ENCODE results near the gene ASPHD1.
"Not testable (repeated sequence)": the region's sequence is repeated elsewhere in the genome, so short reads cannot be mapped to it uniquely, and the experiment has no call there.

Gene ASPHD1

GRCh38 chr16:29906520-29907244 is 6.4 kb downstream of the ASPHD1 start:
- Histone ChIP-seq H3K27me3 (ENCODE audit: control insufficient read depth, insufficient read depth, low read length) (no peaks in the 10 kb centered on the region), H3K4me1 (ENCODE audit: control insufficient read depth, insufficient read depth, low read length) (no peaks in the 10 kb centered on the region), H3K4me3 (ENCODE audit: low read length) (no peak overlapping the region), H3K36me3 (ENCODE audit: control insufficient read depth, insufficient read depth, low read length) (peaks cover 3% of the 10 kb centered on the region; the same call in 1 of the 2 replicates), H3K9me3 (ENCODE audit: control insufficient read depth, insufficient read depth, low read length) (no peaks in the 10 kb centered on the region), H3K27ac (ENCODE audit: low read length) (no peak overlapping the region)
- DNase-seq (ENCODE audit: low read depth, low spot score), result no peak
- WGBS (ENCODE audit: insufficient coverage, insufficient read length), result no CpG with 5 or more reads among the region's 23 CpGs

DNA sequence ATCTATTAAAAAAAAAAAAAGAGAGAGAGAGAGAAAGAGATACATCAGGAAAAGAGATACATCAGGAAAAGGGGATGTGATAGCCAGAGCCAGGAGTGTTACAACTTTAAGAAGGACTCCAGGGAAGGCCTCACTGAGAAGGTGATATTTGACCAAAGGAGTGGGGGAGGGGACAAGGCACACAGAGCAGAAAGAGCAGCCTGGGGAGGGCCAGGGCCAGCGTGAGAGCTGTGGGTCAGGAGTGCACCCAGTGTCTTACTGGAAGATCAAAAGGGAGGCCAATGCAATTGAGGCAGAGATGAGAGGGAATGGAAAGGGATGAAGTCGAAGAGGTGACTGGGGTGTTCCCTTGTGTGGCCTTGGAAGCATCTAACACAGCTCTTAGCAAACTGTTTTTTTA is 7.7 kb downstream of the ASPHD1 start:
- peaks cover 3% of the 10 kb centered on the region; the same call in 1 of the 2 replicates for H3K36me3 ChIP-seq (ENCODE audit: control insufficient read depth, insufficient read depth, low read length)
- no peak overlapping the region for H3K4me3 ChIP-seq (ENCODE audit: low read length)
- H3K27ac ChIP-seq (ENCODE audit: low read length), result no peak overlapping the region
- no peaks in the 10 kb centered on the region for H3K9me3 ChIP-seq (ENCODE audit: control insufficient read depth, insufficient read depth, low read length)
- H3K4me1 ChIP-seq (ENCODE audit: control insufficient read depth, insufficient read depth, low read length), result no peaks in the 10 kb centered on the region
- no peak for DNase-seq (ENCODE audit: low read depth, low spot score)
- H3K27me3 ChIP-seq (ENCODE audit: control insufficient read depth, insufficient read depth, low read length), result no peaks in the 10 kb centered on the region
- WGBS (ENCODE audit: insufficient coverage, insufficient read length), result no CpG with 5 or more reads among the region's 2 CpGs

DNA sequence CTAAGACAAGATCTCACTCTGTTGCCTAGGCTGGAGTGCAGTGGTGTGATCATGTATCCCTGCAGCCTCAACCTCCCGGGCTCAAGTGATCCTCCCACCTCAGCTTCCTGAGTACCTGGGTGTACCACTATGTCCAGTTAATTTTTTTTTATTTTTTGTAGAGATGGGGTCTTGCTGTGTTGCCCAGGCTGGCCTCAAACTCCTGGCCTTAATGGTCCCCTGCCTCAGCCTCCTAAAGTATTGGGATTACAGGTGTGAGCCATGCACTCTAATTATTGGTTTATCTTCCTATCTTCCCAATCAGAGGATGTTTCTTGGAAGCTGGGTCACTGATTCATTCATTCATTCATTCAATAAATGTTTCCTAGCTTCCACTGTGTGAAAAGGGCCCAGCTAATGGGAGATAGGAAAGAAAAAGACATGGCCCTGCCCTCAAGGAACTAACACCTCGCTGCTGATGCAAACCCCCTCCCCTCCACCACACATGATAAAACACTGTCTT is 8.5 kb downstream of the ASPHD1 start:
- no peak for DNase-seq (ENCODE audit: low read depth, low spot score)
- no peak overlapping the region for H3K4me3 ChIP-seq (ENCODE audit: low read length)
- H3K27me3 ChIP-seq (ENCODE audit: control insufficient read depth, insufficient read depth, low read length), result no peaks in the 10 kb centered on the region
- H3K9me3 ChIP-seq (ENCODE audit: control insufficient read depth, insufficient read depth, low read length), result no peaks in the 10 kb centered on the region
- no peaks in the 10 kb centered on the region for H3K4me1 ChIP-seq (ENCODE audit: control insufficient read depth, insufficient read depth, low read length)
- no CpG with 5 or more reads among the region's 2 CpGs for WGBS (ENCODE audit: insufficient coverage, insufficient read length)
- H3K27ac ChIP-seq (ENCODE audit: low read length), result no peak overlapping the region
- H3K36me3 ChIP-seq (ENCODE audit: control insufficient read depth, insufficient read depth, low read length), result peaks cover 3% of the 10 kb centered on the region; the same call in 1 of the 2 replicates

- Histone ChIP-seq H3K9me3 (ENCODE audit: control insufficient read depth, insufficient read depth, low read length) (no peaks in the 10 kb centered on the region), H3K4me1 (ENCODE audit: control insufficient read depth, insufficient read depth, low read length) (no peaks in the 10 kb centered on the region), H3K36me3 (ENCODE audit: control insufficient read depth, insufficient read depth, low read length) (peaks cover 3% of the 10 kb centered on the region; the same call in 1 of the 2 replicates), H3K4me3 (ENCODE audit: low read length) (no peak overlapping the region), H3K27ac (ENCODE audit: low read length) (no peak overlapping the region), H3K27me3 (ENCODE audit: control insufficient read depth, insufficient read depth, low read length) (no peaks in the 10 kb centered on the region)
- no peak for DNase-seq (ENCODE audit: low read depth, low spot score)
- no CpG with 5 or more reads among the region's 2 CpGs for WGBS (ENCODE audit: insufficient coverage, insufficient read length)
Measured at GRCh38 chr16:29909391-29909790, 9.1 kb downstream of the ASPHD1 start.

GRCh38 chr16:29909851-29910250 is 9.6 kb downstream of the ASPHD1 start:
- H3K9me3 ChIP-seq (ENCODE audit: control insufficient read depth, insufficient read depth, low read length); DNase-seq (ENCODE audit: low read depth, low spot score); H3K4me1 ChIP-seq (ENCODE audit: control insufficient read depth, insufficient read depth, low read length); H3K4me3 ChIP-seq (ENCODE audit: low read length); H3K27me3 ChIP-seq (ENCODE audit: control insufficient read depth, insufficient read depth, low read length); H3K27ac ChIP-seq (ENCODE audit: low read length); H3K36me3 ChIP-seq (ENCODE audit: control insufficient read depth, insufficient read depth, low read length): not testable (repeated sequence)
- WGBS (ENCODE audit: insufficient coverage, insufficient read length), result no CpG with 5 or more reads among the region's 6 CpGs

- Histone ChIP-seq H3K27me3 (ENCODE audit: control insufficient read depth, insufficient read depth, low read length) (no peaks in the 10 kb centered on the region), H3K27ac (ENCODE audit: low read length) (no peak overlapping the region), H3K36me3 (ENCODE audit: control insufficient read depth, insufficient read depth, low read length) (no peaks in the 10 kb centered on the region), H3K4me3 (ENCODE audit: low read length) (no peak overlapping the region), H3K4me1 (ENCODE audit: control insufficient read depth, insufficient read depth, low read length) (no peaks in the 10 kb centered on the region), H3K9me3 (ENCODE audit: control insufficient read depth, insufficient read depth, low read length) (no peaks in the 10 kb centered on the region)
- no peak for DNase-seq (ENCODE audit: low read depth, low spot score)
- WGBS (ENCODE audit: insufficient coverage, insufficient read length), result no CpG with 5 or more reads among the region's 20 CpGs
Measured at GRCh38 chr16:29910819-29911675, 10.8 kb downstream of the ASPHD1 start.

DNA sequence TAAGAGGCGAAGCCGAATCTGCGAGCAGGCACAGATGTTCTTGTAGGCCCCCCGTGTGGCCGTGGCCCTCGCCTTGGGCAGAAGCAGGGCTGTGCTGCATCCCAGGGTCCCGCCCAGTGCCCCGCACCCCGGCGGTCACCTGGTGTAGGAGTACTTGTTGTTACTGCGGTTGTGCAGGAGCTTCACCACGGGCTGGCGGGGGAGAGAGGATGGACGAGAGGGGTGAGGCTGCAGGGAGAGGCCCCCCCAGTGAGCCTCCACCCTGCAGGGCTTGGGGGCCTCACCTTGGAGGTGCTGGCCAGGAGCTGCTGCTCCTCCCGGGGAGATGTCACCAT is 11.4 kb downstream of the ASPHD1 start:
- Histone ChIP-seq H3K36me3 (ENCODE audit: control insufficient read depth, insufficient read depth, low read length) (no peaks in the 10 kb centered on the region), H3K4me1 (ENCODE audit: control insufficient read depth, insufficient read depth, low read length) (no peaks in the 10 kb centered on the region), H3K4me3 (ENCODE audit: low read length) (no peak overlapping the region), H3K9me3 (ENCODE audit: control insufficient read depth, insufficient read depth, low read length) (no peaks in the 10 kb centered on the region), H3K27ac (ENCODE audit: low read length) (no peak overlapping the region), H3K27me3 (ENCODE audit: control insufficient read depth, insufficient read depth, low read length) (no peaks in the 10 kb centered on the region)
- no peak for DNase-seq (ENCODE audit: low read depth, low spot score)
- WGBS (ENCODE audit: insufficient coverage, insufficient read length), result no CpG with 5 or more reads among the region's 15 CpGs

DNA sequence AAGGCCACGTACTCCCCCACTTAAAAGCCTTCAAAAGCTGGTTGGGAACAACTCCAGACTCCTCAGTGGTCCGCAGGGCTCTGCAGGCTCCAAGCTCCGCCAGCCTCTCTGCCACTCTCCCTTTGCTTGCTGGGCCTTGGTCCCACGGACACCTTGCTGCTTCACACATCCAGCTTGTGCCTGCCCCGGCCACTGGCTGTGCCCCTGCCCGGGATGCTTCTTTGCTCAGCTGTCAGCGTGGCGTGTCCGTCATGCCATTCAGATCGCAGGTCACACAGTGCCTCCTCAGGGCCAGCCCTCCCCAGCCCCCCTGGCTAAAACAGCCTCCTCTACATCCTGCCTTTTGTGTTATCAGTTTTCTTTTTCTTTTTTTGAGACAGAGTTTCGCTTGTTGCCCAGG is 11.8 kb downstream of the ASPHD1 start:
- no CpG with 5 or more reads among the region's 11 CpGs for WGBS (ENCODE audit: insufficient coverage, insufficient read length)
- Histone ChIP-seq H3K9me3 (ENCODE audit: control insufficient read depth, insufficient read depth, low read length) (no peaks in the 10 kb centered on the region), H3K4me1 (ENCODE audit: control insufficient read depth, insufficient read depth, low read length) (no peaks in the 10 kb centered on the region), H3K27ac (ENCODE audit: low read length) (no peak overlapping the region), H3K36me3 (ENCODE audit: control insufficient read depth, insufficient read depth, low read length) (no peaks in the 10 kb centered on the region), H3K27me3 (ENCODE audit: control insufficient read depth, insufficient read depth, low read length) (no peaks in the 10 kb centered on the region), H3K4me3 (ENCODE audit: low read length) (no peak overlapping the region)
- DNase-seq (ENCODE audit: low read depth, low spot score), result no peak

DNA sequence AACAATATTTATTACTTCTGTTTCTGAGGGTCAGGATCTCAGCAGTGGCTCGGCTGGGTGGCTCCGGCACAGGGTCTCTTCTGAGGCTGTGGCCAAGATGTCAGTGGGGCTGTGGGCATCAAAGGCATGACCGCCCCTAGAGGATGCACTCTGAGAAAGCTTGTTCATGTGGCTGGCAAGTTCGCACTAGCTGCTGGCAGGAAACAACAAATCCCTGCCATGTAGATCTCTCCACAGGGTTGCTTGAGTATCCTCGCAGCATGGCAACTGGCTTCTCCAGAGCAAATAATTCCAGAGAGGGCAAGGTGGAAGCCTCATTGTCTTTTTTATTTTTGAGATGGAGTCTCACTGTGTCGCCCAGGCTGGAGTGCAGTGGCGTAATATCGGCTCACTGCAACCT is 13.2 kb downstream of the ASPHD1 start:
- H3K4me1 ChIP-seq (ENCODE audit: control insufficient read depth, insufficient read depth, low read length), result no peaks in the 10 kb centered on the region
- no CpG with 5 or more reads among the region's 8 CpGs for WGBS (ENCODE audit: insufficient coverage, insufficient read length)
- H3K27me3 ChIP-seq (ENCODE audit: control insufficient read depth, insufficient read depth, low read length), result no peaks in the 10 kb centered on the region
- no peaks in the 10 kb centered on the region for H3K36me3 ChIP-seq (ENCODE audit: control insufficient read depth, insufficient read depth, low read length)
- no peaks in the 10 kb centered on the region for H3K9me3 ChIP-seq (ENCODE audit: control insufficient read depth, insufficient read depth, low read length)
- H3K4me3 ChIP-seq (ENCODE audit: low read length), result no peak overlapping the region
- no peak for DNase-seq (ENCODE audit: low read depth, low spot score)
- no peak overlapping the region for H3K27ac ChIP-seq (ENCODE audit: low read length)

DNA sequence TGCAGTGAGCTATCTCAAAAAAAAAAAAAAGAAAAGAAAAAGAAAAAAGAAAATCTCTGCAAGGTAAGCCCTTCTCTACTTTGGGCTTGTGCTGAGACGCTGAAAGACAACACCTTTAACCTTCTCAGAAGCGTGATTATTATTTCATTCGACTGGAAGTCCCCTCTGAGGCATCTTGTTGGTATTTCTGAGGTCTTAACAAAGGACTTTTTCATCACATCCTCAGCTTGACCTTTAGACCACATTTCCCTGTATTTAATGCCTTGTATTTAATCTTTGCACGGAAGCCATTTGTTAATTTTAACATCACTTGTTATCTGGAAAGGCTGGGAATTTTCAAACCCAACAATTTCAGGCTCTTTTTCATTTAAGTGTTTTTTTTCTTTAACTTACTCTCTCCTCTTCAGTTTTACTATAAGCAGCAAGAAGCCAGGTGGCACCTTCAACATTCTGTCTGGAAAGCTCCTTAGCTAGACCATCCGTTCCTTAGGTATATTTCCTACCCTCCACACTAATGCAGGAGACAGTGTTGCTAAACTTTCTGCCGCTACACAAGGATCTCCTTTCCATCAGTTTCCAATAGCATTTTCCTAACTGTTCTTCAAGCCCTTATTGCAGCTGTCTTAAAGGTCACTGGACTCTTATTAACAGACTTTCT is 15.4 kb downstream of the ASPHD1 start:
- Histone ChIP-seq H3K36me3 (ENCODE audit: control insufficient read depth, insufficient read depth, low read length) (no peaks in the 10 kb centered on the region), H3K27ac (ENCODE audit: low read length) (no peak overlapping the region), H3K4me3 (ENCODE audit: low read length) (no peak overlapping the region), H3K4me1 (ENCODE audit: control insufficient read depth, insufficient read depth, low read length) (no peaks in the 10 kb centered on the region), H3K9me3 (ENCODE audit: control insufficient read depth, insufficient read depth, low read length) (no peaks in the 10 kb centered on the region), H3K27me3 (ENCODE audit: control insufficient read depth, insufficient read depth, low read length) (no peaks in the 10 kb centered on the region)
- no CpG with 5 or more reads among the region's 6 CpGs for WGBS (ENCODE audit: insufficient coverage, insufficient read length)
- DNase-seq (ENCODE audit: low read depth, low spot score), result no peak
